Sigmoid colon (tissue), 4 donors: ENCODE results near the gene VPS13D.

ENCODE experiments used
- CTCF ChIP-seq, 4 experiments: fragments of 450-650 bp in 3 of 4; fragments of 200-600 bp in 1 of 4; IDR thresholded peaks; one replicate each; pipeline ENCODE4 v1.5.1; 2016 to 2019; ENCODE audit warnings: antibody characterized with exemption in 4 of 4, mild to moderate bottlenecking in 3 of 4, moderate library complexity in 2 of 4
- EP300 ChIP-seq, 4 donors: sonication (generic); formaldehyde crosslinking; IDR thresholded peaks; one replicate each; pipeline ENCODE4 v1.6.1; 2017; ENCODE audit warnings: antibody characterized with exemption in 4 of 4
- POLR2A ChIP-seq, 2 donors: fragments of 450-650 bp; IDR thresholded peaks; one replicate each; pipeline ENCODE4 v1.6.1; 2016; ENCODE audit warnings: antibody characterized with exemption in 2 of 2, mild to moderate bottlenecking in 2 of 2, moderate library complexity in 2 of 2
- POLR2AphosphoS5 ChIP-seq, 4 donors: sonication (generic); formaldehyde crosslinking; IDR thresholded peaks; one replicate each; pipeline ENCODE4 v1.6.1; 2017; ENCODE audit warnings: antibody characterized with exemption in 4 of 4

- TF ChIP-seq CTCF (IDR thresholded peaks at IDR 0.05) (no peak), POLR2A (IDR thresholded peaks at IDR 0.05) (no peak), POLR2AphosphoS5 (IDR thresholded peaks at IDR 0.05) (no peak), EP300 (IDR thresholded peaks at IDR 0.05) (no peak)
These were observed 200.7 kb downstream of the VPS13D start for GRCh38 chr1:12430525-12430924.
